PC-3 (cell line): Measurements from ENCODE around the gene SEMA3F. TPM values are rescaled to one million over a fixed set of nuclear protein-coding genes. Genes with fewer than 3 reads are reported as not detected.

Experiments used
- ATAC-seq: fragments of 200-7000 bp; cut with Tn5 transposase; 2 replicates; pipeline ENCODE4 v1.9.1; 2020; ENCODE audit warnings: mild to moderate bottlenecking, moderate library complexity
- BruUV-seq: library from RNA; stranded (reverse); fragments of 400-500 nt; replicated peaks from 2 replicates; lab custom pipeline; 2021; lab: Mats Ljungman, UMichigan
- CTCF ChIA-PET: fragments of 300-600 bp; sonication (Branson Sonifier 250); formaldehyde crosslinking; loops from one replicate; lab custom pipeline; 2022; ENCODE audit warnings: antibody characterized with exemption; lab: Charles Lee
- POLR2A ChIA-PET: fragments of 300-600 bp; sonication (Branson Sonifier 250); formaldehyde crosslinking; loops from one replicate; lab custom pipeline; 2022; ENCODE audit warnings: antibody characterized with exemption; ENCODE audit not compliant: unreplicated experiment; lab: Charles Lee
- DNase-seq: peaks from one replicate; pipeline ENCODE4 v3.0.0-alpha.2; 2015
- H2AFZ ChIP-seq: fragments of 300-600 bp; sonication (generic); 2 replicates; pipeline ENCODE4 v1.6.0; 2016; ENCODE audit warnings: antibody characterized with exemption, low read length
- H3F3A ChIP-seq: fragments of 300-600 bp; sonication (generic); one replicate; pipeline ENCODE4 v1.6.0; 2017; ENCODE audit warnings: antibody characterized with exemption, low read length, control low read depth, mild to moderate bottlenecking; ENCODE audit not compliant: unreplicated experiment
- H3K27ac ChIP-seq: fragments of 300-600 bp; sonication (generic); 2 replicates; pipeline ENCODE4 v1.5.1; 2016; ENCODE audit warnings: mild to moderate bottlenecking, low read length
- H3K27me3 ChIP-seq: fragments of 300-600 bp; sonication (generic); 2 replicates; pipeline ENCODE4 v1.6.1; 2016; ENCODE audit warnings: low read length, mixed read lengths
- H3K36me3 ChIP-seq: fragments of 300-600 bp; sonication (generic); 2 replicates; pipeline ENCODE4 v1.6.1; 2016; ENCODE audit warnings: low read depth, mixed run types, low read length, mixed read lengths
- H3K4me1 ChIP-seq: fragments of 300-600 bp; sonication (generic); 2 replicates; pipeline ENCODE4 v1.5.1; 2016; ENCODE audit warnings: low read length; ENCODE audit not compliant: insufficient read depth
- H3K4me2 ChIP-seq: fragments of 300-600 bp; sonication (generic); 2 replicates; pipeline ENCODE4 v1.6.0; 2016; ENCODE audit warnings: low read length
- H3K4me3 ChIP-seq: fragments of 300-600 bp; sonication (generic); 2 replicates; pipeline ENCODE4 v1.5.1; 2016; ENCODE audit warnings: mild to moderate bottlenecking, low read length, mixed read lengths
- H3K79me2 ChIP-seq: fragments of 300-600 bp; sonication (generic); 2 replicates; pipeline ENCODE4 v1.6.1; 2017; ENCODE audit warnings: low read length, mixed read lengths
- H3K9ac ChIP-seq: fragments of 300-600 bp; sonication (generic); 2 replicates; pipeline ENCODE4 v1.6.0; 2016; ENCODE audit warnings: mild to moderate bottlenecking, low read length
- H3K9me2 ChIP-seq: fragments of 300-600 bp; sonication (generic); replicated peaks from 2 replicates; pipeline ENCODE4 v1.6.1; 2016; ENCODE audit warnings: mixed run types, low read length, mixed read lengths
- H3K9me3 ChIP-seq: fragments of 300-600 bp; sonication (generic); 2 replicates; pipeline ENCODE4 v1.6.1; 2016; ENCODE audit warnings: low read length, mixed read lengths
- H4K20me1 ChIP-seq: fragments of 300-600 bp; sonication (generic); 2 replicates; pipeline ENCODE4 v1.6.1; 2016; ENCODE audit warnings: low read length, mixed read lengths
- EZH2 ChIP-seq: fragments of 300-600 bp; sonication (generic); IDR thresholded peaks from one replicate; pipeline ENCODE4 v1.6.1; 2017; ENCODE audit warnings: antibody characterized with exemption, mild to moderate bottlenecking, low read length; ENCODE audit not compliant: unreplicated experiment
- EZH2phosphoT487 ChIP-seq: fragments of 300-600 bp; sonication (generic); IDR thresholded peaks from 2 replicates; pipeline ENCODE4 v1.6.1; 2018; ENCODE audit warnings: mild to moderate bottlenecking, antibody characterized with exemption, low read length, borderline replicate concordance
- intact Hi-C: fragments of 100-400 bp; cut with micrococcal nuclease; formaldehyde crosslinking; loops from 2 replicates; pipeline ENCODE4 v1.9.0; 2023
- total RNA-seq: library from RNA; depleted of rRNA; stranded (reverse); fragments of >200 nt; gene quantifications from 2 replicates; pipeline ENCODE4 v1.2.3, GENCODE V29; 2014
- TF ChIP-seq, protein P1 (sequence below): fragments of 300-600 bp; sonication (generic); conservative IDR thresholded peaks from 2 replicates; pipeline ENCODE4 v1.5.1; 2017; ENCODE audit warnings: antibody characterized with exemption, low read depth, mild to moderate bottlenecking, low read length

The SEMA3F gene
- total RNA-seq, 1 experiment from 2014 or later, result 50.5 TPM

DNA sequence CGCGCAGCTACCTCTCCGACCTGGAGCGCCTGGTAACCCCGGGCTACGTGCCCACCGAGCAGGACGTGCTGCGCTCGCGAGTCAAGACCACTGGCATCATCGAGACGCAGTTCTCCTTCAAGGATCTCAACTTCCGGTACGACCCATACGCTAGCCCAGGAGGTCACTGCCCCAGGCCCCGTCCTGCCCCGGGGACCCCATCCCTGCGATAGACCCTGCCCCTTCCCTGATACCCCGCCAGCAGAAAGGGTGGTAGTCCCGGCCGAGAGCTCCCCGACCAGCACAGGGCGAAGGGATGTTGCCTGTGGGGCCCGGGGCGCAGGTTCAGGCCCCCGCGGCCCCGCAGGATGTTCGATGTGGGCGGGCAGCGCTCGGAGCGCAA is 38.6 kb downstream of the SEMA3F start:
- Histone ChIP-seq H2AFZ (no peak overlapping the region), H3K9me3 (no peaks in the 10 kb centered on the region), H3K36me3 (no peaks in the 10 kb centered on the region), H4K20me1 (no peaks in the 10 kb centered on the region), H3K4me2 (no peak overlapping the region), H3K79me2 (no peaks in the 10 kb centered on the region), H3K27ac (no peak overlapping the region), H3F3A (no peaks in the 10 kb centered on the region), H3K9ac (no peak overlapping the region), H3K4me3 (no peak overlapping the region), H3K27me3 (no peaks in the 10 kb centered on the region), H3K9me2 (no peaks in the 10 kb centered on the region), H3K4me1 (no peaks in the 10 kb centered on the region; the same call in 1 of the 2 replicates)
- no TSS peak for BruUV-seq
- DNase-seq (no peak), ATAC-seq (no peak)
- intact Hi-C loops, result no loop called here
- CTCF ChIA-PET, result interaction anchor here (3.4 kb wide), 1 partner anchor 33 kb away, joined by 22 read pairs; no protein-coding TSS in a partner anchor
- POLR2A ChIA-PET, result no interaction called here
- TF ChIP-seq, protein P1, sequence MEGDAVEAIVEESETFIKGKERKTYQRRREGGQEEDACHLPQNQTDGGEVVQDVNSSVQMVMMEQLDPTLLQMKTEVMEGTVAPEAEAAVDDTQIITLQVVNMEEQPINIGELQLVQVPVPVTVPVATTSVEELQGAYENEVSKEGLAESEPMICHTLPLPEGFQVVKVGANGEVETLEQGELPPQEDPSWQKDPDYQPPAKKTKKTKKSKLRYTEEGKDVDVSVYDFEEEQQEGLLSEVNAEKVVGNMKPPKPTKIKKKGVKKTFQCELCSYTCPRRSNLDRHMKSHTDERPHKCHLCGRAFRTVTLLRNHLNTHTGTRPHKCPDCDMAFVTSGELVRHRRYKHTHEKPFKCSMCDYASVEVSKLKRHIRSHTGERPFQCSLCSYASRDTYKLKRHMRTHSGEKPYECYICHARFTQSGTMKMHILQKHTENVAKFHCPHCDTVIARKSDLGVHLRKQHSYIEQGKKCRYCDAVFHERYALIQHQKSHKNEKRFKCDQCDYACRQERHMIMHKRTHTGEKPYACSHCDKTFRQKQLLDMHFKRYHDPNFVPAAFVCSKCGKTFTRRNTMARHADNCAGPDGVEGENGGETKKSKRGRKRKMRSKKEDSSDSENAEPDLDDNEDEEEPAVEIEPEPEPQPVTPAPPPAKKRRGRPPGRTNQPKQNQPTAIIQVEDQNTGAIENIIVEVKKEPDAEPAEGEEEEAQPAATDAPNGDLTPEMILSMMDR, result no peak

DNA sequence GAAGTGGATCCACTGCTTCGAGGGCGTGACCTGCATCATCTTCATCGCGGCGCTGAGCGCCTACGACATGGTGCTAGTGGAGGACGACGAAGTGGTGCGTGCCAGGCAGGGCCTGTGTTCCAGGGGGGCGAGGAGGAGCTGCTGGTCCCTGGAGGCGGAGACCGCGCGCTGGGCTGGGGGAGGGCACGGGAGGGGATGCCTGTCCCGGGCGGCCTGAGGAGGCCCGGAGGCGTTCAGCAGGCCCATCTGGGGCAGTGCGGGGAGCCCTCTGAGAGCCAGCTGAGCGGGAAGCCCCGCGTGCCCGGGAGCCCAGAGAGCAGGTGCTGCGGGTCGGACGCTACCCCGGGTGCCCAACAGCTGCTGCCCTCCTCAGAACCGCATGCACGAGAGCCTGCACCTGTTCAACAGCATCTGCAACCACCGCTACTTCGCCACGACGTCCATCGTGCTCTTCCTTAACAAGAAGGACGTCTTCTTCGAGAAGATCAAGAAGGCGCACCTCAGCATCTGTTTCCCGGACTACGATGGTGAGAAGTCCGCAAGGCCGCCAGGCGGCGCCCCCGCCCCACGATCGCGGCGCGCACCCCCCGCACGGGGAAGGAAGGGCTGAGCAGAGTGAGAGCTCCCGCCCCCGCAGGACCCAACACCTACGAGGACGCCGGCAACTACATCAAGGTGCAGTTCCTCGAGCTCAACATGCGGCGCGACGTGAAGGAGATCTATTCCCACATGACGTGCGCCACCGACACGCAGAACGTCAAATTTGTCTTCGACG is 39.2 kb downstream of the SEMA3F start:
- DNase-seq, result peak; percentile 76
- H3K4me3 ChIP-seq, result no peak overlapping the region
- H3K4me2 ChIP-seq, result peak overlapping the region; percentile 22; the same call in 1 of the 2 replicates
- H3F3A ChIP-seq, result no peaks in the 10 kb centered on the region
- no peaks in the 10 kb centered on the region for H3K9me3 ChIP-seq
- no peaks in the 10 kb centered on the region; the same call in 1 of the 2 replicates for H3K4me1 ChIP-seq
- H3K79me2 ChIP-seq, result no peaks in the 10 kb centered on the region
- no peak overlapping the region for H3K27ac ChIP-seq
- TF ChIP-seq, protein P1, result peak; percentile 91
- no peak for TF ChIP-seq EZH2phosphoT487
- H4K20me1 ChIP-seq, result no peaks in the 10 kb centered on the region
- no TSS peak for BruUV-seq
- peak; percentile 57 for ATAC-seq
- intact Hi-C loops, result no loop called here
- no peaks in the 10 kb centered on the region for H3K27me3 ChIP-seq
- ChIA-PET POLR2A (no interaction called here), CTCF (interaction anchor here (0.5 to 3.4 kb wide), 6 partner anchors 32 to 1191 kb away, joined by 3 to 22 read pairs (median 3); partner anchors contain the start of gene MANF)
- H3K9me2 ChIP-seq, result no peaks in the 10 kb centered on the region
- H3K9ac ChIP-seq, result no peak overlapping the region
- no peak overlapping the region for H2AFZ ChIP-seq
- no peaks in the 10 kb centered on the region for H3K36me3 ChIP-seq

DNA sequence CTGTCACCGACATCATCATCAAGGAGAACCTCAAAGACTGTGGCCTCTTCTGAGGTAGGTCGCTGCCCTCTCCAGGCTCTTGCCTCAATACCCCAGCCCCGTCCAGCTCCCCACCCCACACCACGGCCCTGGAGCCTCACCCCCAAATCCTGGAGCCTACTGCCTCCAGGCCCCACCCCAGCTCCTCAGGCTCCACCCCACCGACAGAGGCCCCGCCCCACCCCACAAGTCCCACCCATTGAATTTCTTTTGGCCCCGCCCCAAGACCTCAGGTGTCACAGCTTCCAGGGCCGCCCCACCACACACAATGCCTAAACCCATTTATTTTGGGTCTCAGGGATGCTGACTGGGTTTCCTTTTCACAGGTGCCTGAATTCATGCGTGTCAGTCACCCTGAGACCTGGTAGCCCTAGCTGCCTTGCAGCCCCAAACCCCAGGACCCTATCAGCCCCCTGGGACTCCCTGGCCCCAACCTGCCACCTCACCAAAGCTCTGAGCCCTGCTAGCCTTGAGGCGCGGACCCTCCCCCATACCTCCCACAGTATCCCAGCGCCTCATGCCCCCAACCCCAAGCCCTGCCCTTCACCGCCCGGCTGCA is 39.9 kb downstream of the SEMA3F start:
- Histone ChIP-seq H3K9ac (no peak overlapping the region), H3K9me3 (no peaks in the 10 kb centered on the region), H3K36me3 (no peaks in the 10 kb centered on the region), H3K9me2 (no peaks in the 10 kb centered on the region), H3K4me1 (no peaks in the 10 kb centered on the region; the same call in 1 of the 2 replicates), H2AFZ (no peak overlapping the region), H3K79me2 (no peaks in the 10 kb centered on the region), H3K4me2 (no peak overlapping the region), H3K4me3 (no peak overlapping the region), H3F3A (no peaks in the 10 kb centered on the region), H3K27me3 (no peaks in the 10 kb centered on the region), H3K27ac (no peak overlapping the region), H4K20me1 (no peaks in the 10 kb centered on the region)
- ATAC-seq (peak; percentile 12; the same call in 1 of the 2 replicates), DNase-seq (peak; percentile 21)
- BruUV-seq, result no TSS peak
- POLR2A ChIA-PET, result no interaction called here
- TF ChIP-seq EZH2phosphoT487 (no peak), EZH2 (no peak)
- TF ChIP-seq, protein P1, result no peak
- intact Hi-C loops, result loop anchor here (5.0 kb wide), 1 partner anchor 127 kb away; the partner anchor contains the start of gene HYAL2
- CTCF ChIA-PET, result interaction anchor here (0.5 to 3.4 kb wide), 8 partner anchors 17 to 1190 kb away, joined by 3 to 22 read pairs (median 3); partner anchors contain the start of gene MANF
